ENCODE data around the gene PDGFRA. TPM values are rescaled to one million over a fixed set of nuclear protein-coding genes. Genes with fewer than 3 reads are reported as not detected.
"Not testable (repeated sequence)": the region's sequence is repeated elsewhere in the genome, so short reads cannot be mapped to it uniquely, and the experiment has no call there.

Gene PDGFRA
- total and polyA plus RNA-seq, 4 donors = 14.5 to 297 (median 138) TPM

DNA sequence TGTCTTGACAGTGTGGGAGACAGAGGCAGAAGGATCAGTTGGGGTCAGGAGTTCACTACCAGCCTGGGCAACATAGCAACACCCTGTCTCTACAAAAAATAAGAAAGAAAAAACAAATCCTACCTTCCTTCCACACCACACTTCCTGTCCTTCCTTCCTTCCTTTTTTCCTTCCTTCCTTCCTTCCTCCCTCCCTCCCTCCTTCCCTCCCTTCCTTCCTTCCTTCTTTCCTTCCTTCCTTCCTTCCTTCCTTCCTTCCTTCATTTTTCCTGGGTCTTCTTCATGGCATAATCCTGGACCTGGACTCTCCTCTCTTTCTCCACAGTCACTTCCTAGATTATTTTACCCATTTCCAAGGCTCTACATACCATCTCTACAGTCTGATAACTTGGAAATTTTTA is 105.7 kb downstream of the PDGFRA start:
- ATAC-seq (ENCODE audit: low FRiP score); DNase-seq; H3K4me1 ChIP-seq (ENCODE audit: control insufficient read depth in 1 of 2, insufficient read depth in 2 of 2, low read length in 2 of 2); H3K4me3 ChIP-seq (ENCODE audit: low read length in 2 of 2); H3K36me3 ChIP-seq (ENCODE audit: control insufficient read depth in 1 of 2, insufficient read depth in 2 of 2, low read length in 1 of 2); H3K9me3 ChIP-seq (ENCODE audit: control insufficient read depth, low read length); H3K27me3 ChIP-seq (ENCODE audit: control insufficient read depth in 1 of 2, insufficient read depth in 2 of 2, low read length in 1 of 2); H3K27ac ChIP-seq (ENCODE audit: low read depth in 1 of 2, low read length in 2 of 2); intact Hi-C loops (cut with DNase I): not testable (repeated sequence)

DNA sequence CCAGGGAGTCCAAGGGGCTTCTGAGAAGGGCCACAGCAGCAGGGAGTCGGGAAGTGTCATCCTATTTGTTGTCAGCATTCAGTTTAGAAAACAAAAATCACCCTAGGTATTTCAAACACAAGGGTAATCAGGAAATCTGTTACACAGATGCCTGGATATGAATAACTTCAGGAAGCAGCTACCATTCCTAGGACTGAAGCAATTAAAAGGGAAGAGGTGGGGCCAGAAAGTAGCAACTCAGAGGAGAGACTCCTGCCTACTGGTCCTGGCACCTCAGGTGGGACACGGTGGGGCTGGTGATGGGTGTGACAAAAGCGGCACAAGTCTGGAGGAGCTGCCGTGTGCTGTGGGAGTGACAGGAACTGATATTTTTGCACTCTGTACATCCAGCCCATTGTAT is 107.9 kb downstream of the PDGFRA start:
- Histone ChIP-seq H3K36me3 (ENCODE audit: control insufficient read depth in 1 of 2, insufficient read depth in 2 of 2, low read length in 1 of 2) (no peaks in the 10 kb centered on the region), H3K27ac (ENCODE audit: low read depth in 1 of 2, low read length in 2 of 2) (no peak overlapping the region), H3K4me3 (ENCODE audit: low read length in 2 of 2) (no peak overlapping the region), H3K27me3 (ENCODE audit: control insufficient read depth in 1 of 2, insufficient read depth in 2 of 2, low read length in 1 of 2) (no peaks in the 10 kb centered on the region), H3K9me3 (ENCODE audit: control insufficient read depth, low read length) (no peaks in the 10 kb centered on the region), H3K4me1 (ENCODE audit: control insufficient read depth in 1 of 2, insufficient read depth in 2 of 2, low read length in 2 of 2) (no peaks in the 10 kb centered on the region)
- DNase-seq (no peak), ATAC-seq (ENCODE audit: low FRiP score) (no peak)
- 82 to 85% methylated on average over 4 of the region's 4 CpGs for WGBS, 2 donors
- intact Hi-C loops (cut with DNase I) = no loop called here

DNA sequence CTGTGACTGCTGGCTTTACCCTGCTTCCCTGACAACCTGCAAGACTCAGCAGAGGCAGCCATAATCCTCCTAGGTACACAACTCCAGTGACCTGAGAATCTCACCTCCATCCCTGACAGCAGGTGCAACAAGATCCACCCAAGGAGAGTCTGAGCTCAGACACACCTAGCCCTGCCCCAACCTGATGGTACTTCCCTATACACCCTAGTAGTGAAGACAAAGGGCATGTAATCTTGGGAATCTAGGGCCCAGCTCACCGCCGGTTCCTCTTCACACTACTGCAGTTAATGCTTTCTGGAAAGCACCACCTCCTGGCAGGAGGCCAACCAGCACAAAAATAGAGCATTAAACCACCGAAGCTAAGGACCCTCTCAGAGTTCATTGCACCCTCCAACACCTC is 113.0 kb downstream of the PDGFRA start:
- H3K4me3 ChIP-seq (ENCODE audit: low read length in 2 of 2); H3K9me3 ChIP-seq (ENCODE audit: control insufficient read depth, low read length); ATAC-seq (ENCODE audit: low FRiP score); DNase-seq; H3K4me1 ChIP-seq (ENCODE audit: control insufficient read depth in 1 of 2, insufficient read depth in 2 of 2, low read length in 2 of 2); H3K36me3 ChIP-seq (ENCODE audit: control insufficient read depth in 1 of 2, insufficient read depth in 2 of 2, low read length in 1 of 2); H3K27ac ChIP-seq (ENCODE audit: low read depth in 1 of 2, low read length in 2 of 2); H3K27me3 ChIP-seq (ENCODE audit: control insufficient read depth in 1 of 2, insufficient read depth in 2 of 2, low read length in 1 of 2); intact Hi-C loops (cut with DNase I): not testable (repeated sequence)
- 56 to 58% methylated on average over 3 of the region's 3 CpGs for WGBS, 2 donors

Other genes starting within 250 kb of the PDGFRA start
- 10 to 100 TPM; 31.8 to 31.9 TPM for gene CHIC2, start 164.7 kb upstream of the PDGFRA start, total RNA-seq
- 10 to 100 TPM; 18.4 to 23.7 TPM for gene CHIC2, start 164.7 kb upstream of the PDGFRA start, polyA plus RNA-seq
- gene GSX2, start 129.1 kb upstream of the PDGFRA start, total RNA-seq = not detected
- not detected for gene GSX2, start 129.1 kb upstream of the PDGFRA start, polyA plus RNA-seq

Data from aorta (tissue), 5 donors.